ENCODE results near the gene SERPINA12.

SERPINA12 gene

GRCh38 chr14:94474581-94475031 lies 34.7 kb downstream of the SERPINA12 start:
- H3K4me3 ChIP-seq (replicated peaks; ENCODE audit: insufficient read depth, low read length): no peak overlapping the region
- no peak for DNase-seq (ENCODE audit: low read depth in 1 of 2, low spot score in 1 of 2)
- TF ChIP-seq GABPA (IDR thresholded peaks at IDR 0.05; ENCODE audit: low read depth) (no peak), CTCF (IDR thresholded peaks at IDR 0.05; ENCODE audit: insufficient read depth, low read length) (no peak), REST (IDR thresholded peaks at IDR 0.05; ENCODE audit: insufficient replicate concordance, low read depth) (no peak), POLR2AphosphoS5 (IDR thresholded peaks at IDR 0.05; ENCODE audit: low read depth) (no peak), SPI1 (IDR thresholded peaks at IDR 0.05; ENCODE audit: borderline replicate concordance, low read depth) (no peak)
- H3K27ac ChIP-seq (replicated peaks): no peak overlapping the region
- no peaks in the 10 kb centered on the region for H3K27me3 ChIP-seq (ENCODE audit: insufficient read depth, poor library complexity, severe bottlenecking)

GRCh38 chr14:94473666-94474410 lies 35.4 kb downstream of the SERPINA12 start:
- no peaks in the 10 kb centered on the region for H3K27me3 ChIP-seq (ENCODE audit: insufficient read depth, poor library complexity, severe bottlenecking)
- DNase-seq (ENCODE audit: low read depth in 1 of 2, low spot score in 1 of 2): peak; percentile 69 to 81
- H3K4me3 ChIP-seq (replicated peaks; ENCODE audit: insufficient read depth, low read length): no peak overlapping the region
- no peak for TF ChIP-seq POLR2AphosphoS5 (IDR thresholded peaks at IDR 0.05; ENCODE audit: low read depth)
- TF ChIP-seq CTCF (IDR thresholded peaks at IDR 0.05; ENCODE audit: insufficient read depth, low read length): no peak
- TF ChIP-seq SPI1 (IDR thresholded peaks at IDR 0.05; ENCODE audit: borderline replicate concordance, low read depth): no peak
- no peak for TF ChIP-seq REST (IDR thresholded peaks at IDR 0.05; ENCODE audit: insufficient replicate concordance, low read depth)
- no peak for TF ChIP-seq GABPA (IDR thresholded peaks at IDR 0.05; ENCODE audit: low read depth)
- no peak overlapping the region for H3K27ac ChIP-seq (replicated peaks)

GRCh38 chr14:94472842-94473241 lies 36.4 kb downstream of the SERPINA12 start:
- H3K4me3 ChIP-seq (replicated peaks; ENCODE audit: insufficient read depth, low read length): no peak overlapping the region
- DNase-seq (ENCODE audit: low read depth in 1 of 2, low spot score in 1 of 2): no peak
- no peaks in the 10 kb centered on the region for H3K27me3 ChIP-seq (ENCODE audit: insufficient read depth, poor library complexity, severe bottlenecking)
- no peak overlapping the region for H3K27ac ChIP-seq (replicated peaks)
- no peak for TF ChIP-seq CTCF (IDR thresholded peaks at IDR 0.05; ENCODE audit: insufficient read depth, low read length)
- TF ChIP-seq REST (IDR thresholded peaks at IDR 0.05; ENCODE audit: insufficient replicate concordance, low read depth): no peak
- TF ChIP-seq SPI1 (IDR thresholded peaks at IDR 0.05; ENCODE audit: borderline replicate concordance, low read depth): no peak
- TF ChIP-seq GABPA (IDR thresholded peaks at IDR 0.05; ENCODE audit: low read depth): no peak
- TF ChIP-seq POLR2AphosphoS5 (IDR thresholded peaks at IDR 0.05; ENCODE audit: low read depth): no peak

All from HL-60 (cell line).